Memory B cell (primary cell): ENCODE results near the gene KRT9.
A peak's percentile ranks its signal among the peaks of the same experiment; 100 is the strongest.
"Not testable (repeated sequence)": the region's sequence is repeated elsewhere in the genome, so short reads cannot be mapped to it uniquely, and the experiment has no call there.

Source experiments
- ATAC-seq: fragments of 150-1000 bp; cut with Tn5 transposase; 2 replicates; pipeline ENCODE4 v1.10.0; 2021; ENCODE audit warnings: low read depth, mild to moderate bottlenecking, moderate library complexity
- DNase-seq, 2 donors: peaks; one replicate each; pipeline ENCODE4 v3.0.0; 2022; ENCODE audit warnings: low spot score in 2 of 2
- H3K27ac Mint-ChIP-seq: one replicate; pipeline ENCODE4 v1.8.0; 2022; ENCODE audit warnings: mild to moderate bottlenecking, moderate library complexity, mixed read lengths
- H3K27me3 Mint-ChIP-seq: one replicate; pipeline ENCODE4 v1.8.0; 2022; ENCODE audit warnings: mixed read lengths
- H3K36me3 Mint-ChIP-seq: one replicate; pipeline ENCODE4 v1.8.0; 2022; ENCODE audit warnings: mild to moderate bottlenecking, mixed read lengths
- H3K4me1 Mint-ChIP-seq: one replicate; pipeline ENCODE4 v1.8.0; 2022; ENCODE audit warnings: mixed read lengths
- H3K4me3 Mint-ChIP-seq: one replicate; pipeline ENCODE4 v1.8.0; 2022; ENCODE audit warnings: mild to moderate bottlenecking, moderate library complexity, mixed read lengths
- H3K9me3 Mint-ChIP-seq: one replicate; pipeline ENCODE4 v1.8.0; 2022; ENCODE audit warnings: mixed read lengths

The KRT9 gene

GRCh38 chr17:41588126-41588810, 16.4 kb upstream of the KRT9 start:
- Mint-ChIP-seq H3K27me3 (peaks cover 21% of the 10 kb centered on the region), H3K9me3 (no peaks in the 10 kb centered on the region), H3K27ac (no peak overlapping the region), H3K4me3 (no peak overlapping the region), H3K4me1 (no peaks in the 10 kb centered on the region), H3K36me3 (no peaks in the 10 kb centered on the region)
- ATAC-seq (no peak), DNase-seq (no peak)

GRCh38 chr17:41586863-41587495, 15.1 kb upstream of the KRT9 start, which contains the start of gene KRT14:
Gene KRT14, minus strand, starts transcription at chr17:41586895. Its CDS starts 61 bp downstream, at chr17:41586834.
- Mint-ChIP-seq H3K36me3 (no peaks in the 10 kb centered on the region), H3K27me3 (peaks cover 26% of the 10 kb centered on the region), H3K4me3 (no peak within 1 kb of the TSS), H3K27ac (no peak within 1 kb of the TSS), H3K4me1 (no peaks in the 10 kb centered on the region), H3K9me3 (no peaks in the 10 kb centered on the region)
- no peak for ATAC-seq
- no peak for DNase-seq

GRCh38 chr17:41585301-41586056, 13.6 kb upstream of the KRT9 start:
- Mint-ChIP-seq H3K4me1 (no peaks in the 10 kb centered on the region), H3K27ac (no peak overlapping the region), H3K27me3 (peaks cover 21% of the 10 kb centered on the region), H3K36me3 (no peaks in the 10 kb centered on the region), H3K4me3 (no peak overlapping the region), H3K9me3 (no peaks in the 10 kb centered on the region)
- ATAC-seq = no peak
- DNase-seq = no peak

GRCh38 chr17:41584331-41584927, 12.6 kb upstream of the KRT9 start:
- H3K4me1 Mint-ChIP-seq, H3K9me3 Mint-ChIP-seq, DNase-seq, ATAC-seq, H3K4me3 Mint-ChIP-seq, H3K27ac Mint-ChIP-seq, H3K36me3 Mint-ChIP-seq: not testable (repeated sequence)
- peaks cover 18% of the 10 kb centered on the region for H3K27me3 Mint-ChIP-seq

- H3K36me3 Mint-ChIP-seq = no peaks in the 10 kb centered on the region
- no peak for ATAC-seq
- H3K4me3 Mint-ChIP-seq = no peak overlapping the region
- no peak for DNase-seq
- no peaks in the 10 kb centered on the region for H3K4me1 Mint-ChIP-seq
- no peak overlapping the region for H3K27ac Mint-ChIP-seq
- no peaks in the 10 kb centered on the region for H3K9me3 Mint-ChIP-seq
- peaks cover 19% of the 10 kb centered on the region for H3K27me3 Mint-ChIP-seq
Measured at GRCh38 chr17:41583137-41584127, 11.6 kb upstream of the KRT9 start.

GRCh38 chr17:41582061-41582968, 10.5 kb upstream of the KRT9 start:
- H3K27me3 Mint-ChIP-seq = peaks cover 22% of the 10 kb centered on the region
- not testable (repeated sequence) for DNase-seq, H3K4me1 Mint-ChIP-seq, H3K9me3 Mint-ChIP-seq, H3K4me3 Mint-ChIP-seq, H3K27ac Mint-ChIP-seq, ATAC-seq, H3K36me3 Mint-ChIP-seq

GRCh38 chr17:41581366-41582060, 9.7 kb upstream of the KRT9 start:
- no peak overlapping the region for H3K4me3 Mint-ChIP-seq
- DNase-seq = no peak
- no peaks in the 10 kb centered on the region for H3K9me3 Mint-ChIP-seq
- H3K27ac Mint-ChIP-seq = no peak overlapping the region
- no peaks in the 10 kb centered on the region for H3K36me3 Mint-ChIP-seq
- H3K27me3 Mint-ChIP-seq = peaks cover 23% of the 10 kb centered on the region
- ATAC-seq = no peak
- H3K4me1 Mint-ChIP-seq = no peaks in the 10 kb centered on the region

GRCh38 chr17:41580687-41581365, 9.0 kb upstream of the KRT9 start:
- H3K9me3 Mint-ChIP-seq = no peaks in the 10 kb centered on the region
- DNase-seq (no peak), ATAC-seq (no peak)
- no peaks in the 10 kb centered on the region for H3K4me1 Mint-ChIP-seq
- H3K4me3 Mint-ChIP-seq = no peak overlapping the region
- peaks cover 25% of the 10 kb centered on the region for H3K27me3 Mint-ChIP-seq
- H3K36me3 Mint-ChIP-seq = no peaks in the 10 kb centered on the region
- H3K27ac Mint-ChIP-seq = no peak overlapping the region

- no peaks in the 10 kb centered on the region for H3K9me3 Mint-ChIP-seq
Measured at GRCh38 chr17:41580244-41580575, 8.4 kb upstream of the KRT9 start.

GRCh38 chr17:41579484-41580243, 7.8 kb upstream of the KRT9 start:
- Mint-ChIP-seq H3K9me3 (no peaks in the 10 kb centered on the region), H3K4me1 (no peaks in the 10 kb centered on the region), H3K4me3 (no peak overlapping the region), H3K27ac (no peak overlapping the region), H3K36me3 (no peaks in the 10 kb centered on the region), H3K27me3 (peaks cover 24% of the 10 kb centered on the region)
- ATAC-seq (peak; percentile 46), DNase-seq (peak; percentile 15 to 21)

More at GRCh38 chr17:41580244-41580575, 8.4 kb upstream of the KRT9 start:
- no peaks in the 10 kb centered on the region for H3K4me1 Mint-ChIP-seq
- ATAC-seq = no peak
- DNase-seq = no peak
- H3K27me3 Mint-ChIP-seq = peaks cover 24% of the 10 kb centered on the region
- no peak overlapping the region for H3K27ac Mint-ChIP-seq
- H3K36me3 Mint-ChIP-seq = no peaks in the 10 kb centered on the region
- no peak overlapping the region for H3K4me3 Mint-ChIP-seq

- no peak for ATAC-seq
- H3K9me3 Mint-ChIP-seq = no peaks in the 10 kb centered on the region
Measured at GRCh38 chr17:41578971-41579370, 7.1 kb upstream of the KRT9 start.

More at GRCh38 chr17:41578971-41579370, 7.1 kb upstream of the KRT9 start:
- Mint-ChIP-seq H3K36me3 (no peaks in the 10 kb centered on the region), H3K27me3 (peaks cover 22% of the 10 kb centered on the region), H3K4me3 (no peak overlapping the region), H3K4me1 (no peaks in the 10 kb centered on the region), H3K27ac (no peak overlapping the region)
- DNase-seq = no peak
